Kidney (tissue), 14 donors: Measurements from ENCODE around the gene NF1. TPM values are rescaled to one million over a fixed set of nuclear protein-coding genes. Genes with fewer than 3 reads are reported as not detected.
"Not testable (repeated sequence)": the region's sequence is repeated elsewhere in the genome, so short reads cannot be mapped to it uniquely, and the experiment has no call there.

Experiments
- DNase-seq, 5 donors: peaks; one replicate each; pipeline ENCODE4 v3.0.0-alpha.2; 2013 to 2020
- FAIRE-seq: peaks from 2 replicates; lab custom pipeline; 2012; peaks lifted over from hg19 to GRCh38; lab: Jason Lieb, UNC
- H3K27ac ChIP-seq, 2 donors: one replicate each; pipeline ENCODE4 v1.7.0; 2013; ENCODE audit warnings: low read depth in 2 of 2, low read length in 2 of 2, inconsistent platforms in 1 of 2
- H3K27me3 ChIP-seq: one replicate; pipeline ENCODE4 v1.7.1; 2013; ENCODE audit warnings: low read length, inconsistent platforms; ENCODE audit not compliant: control insufficient read depth, insufficient read depth
- H3K36me3 ChIP-seq, 3 donors: one replicate each; pipeline versions ENCODE4 v1.7.0 to v1.7.1; 2013; ENCODE audit warnings: low read length in 3 of 3, control low read depth in 1 of 3, inconsistent platforms in 1 of 3; ENCODE audit not compliant: insufficient read depth in 3 of 3, control insufficient read depth in 2 of 3
- H3K4me1 ChIP-seq, 3 donors: one replicate each; pipeline versions ENCODE4 v1.7.0 to v1.7.1; 2013; ENCODE audit warnings: low read length in 3 of 3, inconsistent platforms in 1 of 3, low read depth in 1 of 3; ENCODE audit not compliant: control insufficient read depth in 2 of 3, insufficient read depth in 2 of 3
- H3K4me3 ChIP-seq, 3 donors: one replicate each; pipeline versions ENCODE4 v1.7.0 to v1.8.1; 2013; ENCODE audit warnings: low read length in 3 of 3, control low read depth in 1 of 3, inconsistent platforms in 1 of 3
- H3K9ac ChIP-seq, 3 donors: one replicate each; pipeline versions ENCODE4 v1.7.0 to v1.7.1; 2013; ENCODE audit warnings: low read length in 3 of 3, control low read depth in 1 of 3, inconsistent platforms in 1 of 3
- H3K9me3 ChIP-seq, 3 donors: one replicate each; pipeline versions ENCODE4 v1.7.0 to v1.7.1; 2013; ENCODE audit warnings: low read length in 3 of 3, control low read depth in 1 of 3, inconsistent platforms in 1 of 3; ENCODE audit not compliant: control insufficient read depth in 2 of 3, insufficient read depth in 1 of 3
- intact Hi-C: fragments of 100-400 bp; cut with DNase I; formaldehyde crosslinking; loops from one replicate; pipeline ENCODE4 v1.11.1; 2022
- polyA plus RNA-seq: library from polyadenylated mRNA; stranded (reverse); fragments of 350-450 nt; fragmentation: Illumina TruSeq; extraction: RNeasy Lipid Tissue Mini Kit (QIAGEN cat#74804); gene quantifications from one replicate; pipeline ENCODE4 v1.2.3, GENCODE V29; 2014; ENCODE audit warnings: low read depth, low replicate concordance; ENCODE audit not compliant: insufficient read depth
- total RNA-seq: library from RNA; stranded (reverse); fragmentation: NEBNext Ultra II Directional; extraction: Animal tissue kit (Norgen Biotek cat#: 25700); gene quantifications from one replicate; pipeline ENCODE4 v1.2.1, GENCODE V29; 2021
- TF ChIP-seq, protein P1 (sequence below): IDR thresholded peaks from 3 replicates; pipeline ENCODE4 v1.5.1; 2012; ENCODE audit warnings: mild to moderate bottlenecking, moderate library complexity, borderline replicate concordance; ENCODE audit not compliant: insufficient read depth; ENCODE audit errors: extremely low read depth
- donor health status: control.
- donor health status: control.
- donor health status: control.
- donor health status: control.
- donor health status: control.
- donor health status: DM: yes; HTN: yes; CAD: no.
- donor health status: Normal renal cell carcinoma (clear cell type).

NF1 gene
- total and polyA plus RNA-seq, 2 donors from 2014 or later, result 7.8 to 61.3 TPM

DNA sequence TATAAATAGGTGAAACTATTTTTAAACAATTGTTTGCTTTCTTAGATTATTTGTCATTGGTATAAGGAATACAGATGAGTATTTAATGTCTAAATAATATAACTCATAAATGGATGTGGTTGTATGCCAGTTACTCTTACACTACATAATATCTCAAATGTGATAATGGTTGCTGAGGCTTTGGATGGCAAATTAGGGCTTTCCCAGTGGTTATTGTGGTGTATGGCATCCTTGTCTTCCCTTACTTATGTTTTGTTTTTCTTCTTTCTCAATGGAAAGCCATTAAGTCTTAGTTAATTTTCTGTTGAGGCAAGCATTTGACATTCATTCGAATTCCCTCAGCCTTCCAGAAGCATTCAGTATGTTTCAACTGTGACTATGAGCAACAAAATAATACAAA lies 191.8 kb downstream of the NF1 start:
- no peaks in the 10 kb centered on the region for H3K4me1 ChIP-seq
- H3K27ac ChIP-seq, result no peak overlapping the region
- TF ChIP-seq, protein P1, sequence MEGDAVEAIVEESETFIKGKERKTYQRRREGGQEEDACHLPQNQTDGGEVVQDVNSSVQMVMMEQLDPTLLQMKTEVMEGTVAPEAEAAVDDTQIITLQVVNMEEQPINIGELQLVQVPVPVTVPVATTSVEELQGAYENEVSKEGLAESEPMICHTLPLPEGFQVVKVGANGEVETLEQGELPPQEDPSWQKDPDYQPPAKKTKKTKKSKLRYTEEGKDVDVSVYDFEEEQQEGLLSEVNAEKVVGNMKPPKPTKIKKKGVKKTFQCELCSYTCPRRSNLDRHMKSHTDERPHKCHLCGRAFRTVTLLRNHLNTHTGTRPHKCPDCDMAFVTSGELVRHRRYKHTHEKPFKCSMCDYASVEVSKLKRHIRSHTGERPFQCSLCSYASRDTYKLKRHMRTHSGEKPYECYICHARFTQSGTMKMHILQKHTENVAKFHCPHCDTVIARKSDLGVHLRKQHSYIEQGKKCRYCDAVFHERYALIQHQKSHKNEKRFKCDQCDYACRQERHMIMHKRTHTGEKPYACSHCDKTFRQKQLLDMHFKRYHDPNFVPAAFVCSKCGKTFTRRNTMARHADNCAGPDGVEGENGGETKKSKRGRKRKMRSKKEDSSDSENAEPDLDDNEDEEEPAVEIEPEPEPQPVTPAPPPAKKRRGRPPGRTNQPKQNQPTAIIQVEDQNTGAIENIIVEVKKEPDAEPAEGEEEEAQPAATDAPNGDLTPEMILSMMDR, result no peak
- FAIRE-seq (no peak), DNase-seq (no peak)
- intact Hi-C loops, result no loop called here
- H3K27me3 ChIP-seq, result no peaks in the 10 kb centered on the region
- no peaks in the 10 kb centered on the region for H3K9me3 ChIP-seq
- no peak overlapping the region for H3K9ac ChIP-seq
- H3K36me3 ChIP-seq, result no peaks in the 10 kb centered on the region
- H3K4me3 ChIP-seq, result no peak overlapping the region

GRCh38 chr17:31287932-31288331 lies 193.2 kb downstream of the NF1 start:
- FAIRE-seq, H3K27ac ChIP-seq, H3K36me3 ChIP-seq, H3K27me3 ChIP-seq, intact Hi-C loops, DNase-seq, H3K9me3 ChIP-seq, H3K4me3 ChIP-seq, H3K4me1 ChIP-seq, H3K9ac ChIP-seq: not testable (repeated sequence)

DNA sequence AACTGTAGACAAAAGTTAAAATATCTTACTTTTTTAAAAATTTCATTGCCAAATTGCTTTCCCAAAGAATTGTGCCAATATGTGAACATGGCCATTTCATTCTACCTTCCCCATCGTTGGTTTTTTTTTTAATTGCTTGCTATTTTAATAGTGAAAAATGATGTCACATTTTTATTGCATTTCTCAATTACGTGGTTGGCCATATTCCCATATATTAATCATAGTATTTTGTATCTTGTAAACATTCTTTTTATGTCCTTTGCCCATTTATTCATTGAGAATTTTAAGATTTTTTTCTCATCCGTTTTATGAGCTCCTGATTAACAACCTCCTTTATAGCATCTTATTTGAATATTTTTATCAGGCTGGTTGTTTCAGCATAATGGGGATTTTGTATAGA lies 195.0 kb downstream of the NF1 start:
- Histone ChIP-seq H3K9ac (no peak overlapping the region), H3K4me3 (no peak overlapping the region), H3K4me1 (no peaks in the 10 kb centered on the region), H3K9me3 (no peaks in the 10 kb centered on the region), H3K36me3 (no peaks in the 10 kb centered on the region), H3K27ac (no peak overlapping the region), H3K27me3 (no peaks in the 10 kb centered on the region)
- DNase-seq (no peak), FAIRE-seq (no peak)
- TF ChIP-seq, protein P1, result no peak
- intact Hi-C loops, result no loop called here

DNA sequence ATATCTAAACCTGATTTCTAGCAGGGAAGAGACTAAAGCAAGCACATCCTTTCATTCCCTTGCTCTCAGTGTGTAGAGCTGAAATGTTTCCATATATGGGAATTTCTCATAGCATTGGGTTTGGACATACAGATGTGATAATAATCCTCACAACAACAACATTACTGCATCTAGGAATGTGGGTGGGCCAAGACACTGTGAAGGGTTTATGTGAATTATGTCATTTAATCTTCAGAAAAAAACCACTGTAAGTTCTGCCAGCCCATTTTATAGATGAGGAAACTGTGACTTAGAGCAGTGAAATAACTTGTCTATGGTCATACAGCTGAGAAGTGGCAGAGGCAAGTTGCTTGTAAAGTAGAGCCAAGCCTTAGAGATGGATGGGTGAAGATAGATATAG lies 197.0 kb downstream of the NF1 start:
- Histone ChIP-seq H3K27ac (no peak overlapping the region), H3K4me1 (no peaks in the 10 kb centered on the region), H3K9ac (no peak overlapping the region), H3K36me3 (no peaks in the 10 kb centered on the region), H3K4me3 (no peak overlapping the region), H3K9me3 (no peaks in the 10 kb centered on the region), H3K27me3 (no peaks in the 10 kb centered on the region)
- TF ChIP-seq, protein P1, result no peak
- DNase-seq (no peak), FAIRE-seq (no peak)
- intact Hi-C loops, result no loop called here
